CD4-positive, alpha-beta T cell treated with Interleukin-15 for 1 hour (primary cell): ENCODE measurements around the gene RTRAF.

Source experiments
- DNase-seq: peaks from one replicate; pipeline ENCODE4 v3.0.0-alpha.2; 2020

Gene RTRAF

DNA sequence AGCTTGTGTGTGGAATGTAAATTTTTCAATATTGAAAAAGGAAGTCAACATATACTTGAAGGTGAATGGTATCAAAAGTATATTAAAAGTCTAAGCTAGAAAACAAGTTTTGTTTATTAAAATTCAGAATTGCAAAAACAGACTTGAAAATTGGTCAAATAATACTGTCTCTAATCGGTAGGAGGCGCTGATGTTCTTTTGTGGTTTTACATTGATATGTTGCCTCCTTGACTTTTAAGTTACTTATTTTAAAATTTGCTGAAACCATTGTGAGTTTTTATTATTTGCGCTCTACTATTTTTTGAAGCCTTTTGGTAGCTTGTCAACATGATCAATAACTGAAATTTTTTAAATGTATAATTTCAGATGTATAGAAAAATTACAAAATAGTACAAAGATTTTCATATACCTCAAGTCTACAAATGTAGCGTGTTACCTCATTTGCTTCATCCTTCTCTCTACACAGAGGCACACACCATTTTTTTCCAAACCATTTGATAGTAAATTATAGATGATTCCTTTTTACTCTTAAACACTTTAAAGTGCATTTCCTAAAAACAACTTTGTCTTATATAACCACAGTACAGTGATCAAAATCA lies 6.9 kb downstream of the RTRAF start:
- DNase-seq, result no peak

- no peak for DNase-seq
These were observed 9.0 kb downstream of the RTRAF start for GRCh38 chr14:51998348-51998747.

DNA sequence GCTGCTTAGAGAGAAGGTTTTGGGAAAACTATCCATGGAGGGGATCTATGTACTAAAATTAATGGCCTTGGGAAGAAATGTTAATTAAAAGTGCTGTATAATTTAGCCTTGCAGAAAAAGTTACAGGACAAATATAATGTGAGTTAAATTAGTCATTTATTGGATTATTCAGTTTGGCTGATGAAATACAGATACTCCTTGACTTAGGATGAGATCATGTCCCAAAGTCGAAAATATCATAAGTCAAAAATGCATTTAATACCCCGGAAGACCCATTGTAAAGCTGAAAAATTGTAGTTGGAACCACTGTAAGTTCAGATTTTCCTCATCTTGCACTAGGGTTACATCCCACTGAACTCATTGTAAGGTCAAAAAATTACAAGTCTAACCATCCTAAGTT lies 9.7 kb downstream of the RTRAF start:
- no peak for DNase-seq

DNA sequence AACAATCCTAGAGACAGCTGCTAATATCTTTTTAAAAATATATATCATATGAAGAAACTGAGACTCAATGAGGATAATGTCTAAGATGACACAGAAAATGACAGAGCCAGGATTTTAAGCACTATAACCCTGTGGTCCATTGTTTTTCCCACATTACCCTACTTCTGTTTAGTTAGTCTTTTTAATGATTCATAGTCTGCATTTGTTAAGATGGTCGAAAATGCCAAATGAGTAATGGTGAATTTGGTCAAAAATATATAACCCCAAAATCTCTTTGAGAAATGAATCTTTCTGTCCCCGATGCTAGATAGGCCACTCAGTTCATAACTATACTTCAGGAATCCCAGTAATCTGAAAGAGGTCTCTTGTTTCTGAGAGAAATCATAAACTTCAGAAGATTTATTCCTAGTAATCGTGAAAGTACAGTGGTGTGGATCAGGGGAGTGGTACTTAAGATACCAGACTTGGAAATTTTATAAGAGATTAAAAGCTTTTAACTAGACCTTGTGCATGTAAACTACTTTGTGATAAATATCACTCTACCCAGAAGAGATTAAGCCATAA lies 10.8 kb downstream of the RTRAF start:
- no peak for DNase-seq

DNA sequence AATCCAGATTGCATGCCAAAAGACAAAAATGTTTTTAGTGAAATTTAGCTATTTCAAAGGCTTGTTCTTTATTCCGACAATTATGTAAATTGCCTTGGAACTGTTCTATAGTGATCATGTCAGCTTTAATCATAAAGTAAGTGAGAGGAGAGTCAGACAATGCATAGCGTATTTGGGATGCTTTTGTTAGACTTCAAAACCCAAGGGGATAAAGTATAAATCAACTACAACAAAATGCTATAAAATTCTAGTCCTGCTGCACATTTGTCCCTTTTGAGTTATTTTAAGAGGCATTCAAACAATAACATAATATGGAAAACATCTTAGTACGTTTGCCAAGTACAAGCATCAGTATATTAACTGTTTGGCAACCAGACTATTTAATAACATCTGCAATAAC lies 11.3 kb downstream of the RTRAF start:
- DNase-seq, result no peak

DNA sequence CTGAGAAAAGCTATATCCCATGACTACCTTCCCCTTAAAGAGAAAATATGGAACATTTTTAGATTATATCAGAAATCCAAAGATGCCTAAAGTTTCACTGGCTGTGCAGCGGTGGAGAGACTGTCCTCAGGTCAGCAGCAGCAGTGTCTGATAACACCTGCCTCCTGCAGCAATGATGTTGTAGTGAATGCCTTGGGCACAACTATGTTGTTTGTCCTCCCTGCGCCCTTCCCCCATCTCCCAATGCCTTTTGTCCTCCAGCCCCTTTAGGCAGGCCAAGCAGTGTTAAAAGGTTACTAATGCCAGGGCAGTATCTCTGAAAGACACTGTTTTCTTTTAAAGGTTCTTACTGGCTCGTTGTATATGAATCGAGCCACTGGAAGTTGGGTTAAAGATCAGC lies 13.2 kb downstream of the RTRAF start:
- DNase-seq, result no peak

- DNase-seq, result no peak
These were observed 14.0 kb downstream of the RTRAF start for GRCh38 chr14:52003324-52003723.

DNA sequence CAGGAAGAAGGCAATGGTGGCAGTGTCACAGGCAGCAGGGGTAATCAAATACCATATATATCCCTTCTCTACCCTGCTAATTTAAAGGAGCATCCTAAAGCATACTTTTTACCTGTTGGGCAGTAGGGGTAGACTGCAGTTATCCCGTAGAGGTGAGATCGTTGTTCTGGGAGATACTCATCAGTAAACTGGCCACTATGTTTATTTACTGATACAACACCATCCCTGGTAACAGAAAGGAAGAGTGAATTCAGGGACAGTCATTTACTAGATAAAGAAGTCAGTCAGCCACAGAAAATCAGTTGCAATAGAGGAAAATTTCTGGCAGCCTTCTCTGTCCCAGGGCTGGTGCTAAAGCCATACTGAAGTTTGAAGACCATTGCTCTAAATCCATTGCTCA lies 16.3 kb downstream of the RTRAF start:
- DNase-seq, result no peak

DNA sequence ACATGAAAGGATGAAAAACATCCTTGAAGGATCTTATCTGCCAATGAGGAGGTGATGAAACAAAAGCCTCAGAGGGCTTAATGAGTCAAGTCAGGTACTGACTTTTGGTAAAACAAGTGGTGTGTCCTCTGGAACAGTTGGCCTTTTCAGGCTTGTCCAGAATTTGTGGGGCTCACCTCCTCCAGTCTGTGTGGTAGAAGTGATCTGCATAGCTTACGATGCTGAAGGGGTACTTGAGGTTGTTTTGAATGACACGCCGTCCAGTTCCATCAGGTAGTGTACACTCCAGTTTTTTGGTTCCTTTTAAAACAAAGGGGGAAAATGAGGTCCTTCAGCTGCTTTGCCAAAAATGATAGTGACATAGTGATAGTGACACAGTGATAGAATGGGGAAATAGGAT lies 17.0 kb downstream of the RTRAF start:
- DNase-seq, result no peak

GRCh38 chr14:52007211-52007610 lies 17.9 kb downstream of the RTRAF start:
- no peak for DNase-seq

GRCh38 chr14:52007637-52008036 lies 18.3 kb downstream of the RTRAF start:
- no peak for DNase-seq

DNA sequence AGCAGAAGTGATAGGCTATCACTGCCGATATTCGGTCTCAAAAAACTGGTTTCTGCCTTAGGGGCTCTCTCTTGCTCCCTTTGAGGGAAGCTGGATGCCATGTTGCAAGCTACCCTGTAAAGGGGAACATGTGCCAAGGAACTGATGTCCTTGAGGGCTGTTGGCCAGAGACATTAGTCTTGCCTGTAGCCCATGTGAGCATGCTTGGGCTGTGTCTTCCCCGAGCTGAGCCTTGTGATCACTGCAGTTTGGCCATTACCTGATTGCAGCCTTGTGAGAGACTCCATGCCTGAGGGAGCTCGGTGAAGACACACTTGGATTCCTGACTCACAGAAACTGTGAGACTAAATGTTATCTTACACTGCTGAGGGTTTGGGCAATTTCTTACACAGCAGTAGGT lies 18.8 kb downstream of the RTRAF start:
- DNase-seq, result no peak

- DNase-seq, result no peak
These were observed 20.9 kb downstream of the RTRAF start for GRCh38 chr14:52010173-52010693.

GRCh38 chr14:52011523-52011922 lies 22.2 kb downstream of the RTRAF start:
- DNase-seq, result no peak

GRCh38 chr14:52012635-52013034 lies 23.3 kb downstream of the RTRAF start:
- no peak for DNase-seq

DNA sequence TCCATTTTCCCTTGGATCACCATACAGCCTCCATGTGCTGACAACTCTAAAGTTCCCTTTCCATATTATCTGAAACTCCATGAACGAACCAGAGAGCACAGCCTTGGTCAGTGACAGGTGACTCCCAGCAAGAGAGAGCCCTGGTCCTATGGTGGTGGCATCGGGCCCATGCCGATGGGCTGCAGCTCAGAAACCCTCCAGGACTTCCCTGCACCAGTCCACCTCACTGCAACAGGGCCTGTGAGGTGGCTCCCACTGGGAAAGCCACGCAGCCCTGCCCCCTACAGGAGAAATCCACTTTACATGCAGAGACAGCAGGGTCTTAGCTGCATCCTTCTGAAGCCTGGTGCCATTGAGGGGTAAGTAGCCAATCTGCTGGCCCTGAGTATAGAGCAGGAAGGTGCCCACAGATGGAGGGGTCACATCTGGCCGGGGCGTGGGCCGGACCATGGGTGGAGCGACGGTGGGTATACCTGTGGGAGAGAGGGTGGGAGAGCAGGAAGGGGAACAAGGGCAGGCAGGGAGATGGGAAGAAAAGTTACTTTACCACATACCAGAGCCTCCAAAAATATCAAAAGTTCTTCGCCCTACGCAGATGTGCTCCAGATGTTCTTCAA lies 24.7 kb downstream of the RTRAF start:
- DNase-seq, result no peak

- DNase-seq, result no peak
These were observed 25.4 kb downstream of the RTRAF start for GRCh38 chr14:52014601-52015267.

DNA sequence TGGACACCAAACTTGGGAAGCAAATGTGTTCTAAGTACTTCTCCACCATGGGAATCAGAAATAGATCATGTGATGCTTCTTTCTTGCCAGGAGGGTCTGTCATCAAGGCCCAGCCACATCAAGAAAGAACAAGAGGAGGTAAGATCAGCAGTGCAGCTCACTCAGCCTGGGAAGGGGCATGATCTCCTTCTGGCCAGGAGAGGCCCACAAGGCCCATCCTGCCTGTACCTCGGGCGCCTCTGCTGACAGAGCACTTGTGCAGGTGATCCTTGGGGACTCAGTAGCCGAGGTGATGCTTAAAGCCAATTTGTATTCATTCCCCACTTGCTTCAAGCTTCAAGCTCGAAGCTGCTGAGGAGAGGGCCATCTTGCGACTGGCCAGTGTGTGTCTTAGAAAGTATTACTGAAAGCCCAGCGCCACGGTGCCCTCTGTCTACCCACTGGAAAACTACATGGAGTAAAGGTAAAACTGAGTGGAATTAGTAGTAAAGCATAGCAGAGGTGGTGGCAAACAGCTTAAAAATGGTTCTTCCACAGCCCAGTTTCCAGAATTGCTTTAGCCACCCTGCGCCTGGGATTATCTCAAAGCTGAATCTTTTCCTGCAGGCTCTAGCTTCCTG lies 26.2 kb downstream of the RTRAF start:
- DNase-seq, result no peak

- no peak for DNase-seq
These were observed 28.9 kb downstream of the RTRAF start for GRCh38 chr14:52018252-52018651.

GRCh38 chr14:52018970-52019369 lies 29.6 kb downstream of the RTRAF start:
- DNase-seq, result no peak

DNA sequence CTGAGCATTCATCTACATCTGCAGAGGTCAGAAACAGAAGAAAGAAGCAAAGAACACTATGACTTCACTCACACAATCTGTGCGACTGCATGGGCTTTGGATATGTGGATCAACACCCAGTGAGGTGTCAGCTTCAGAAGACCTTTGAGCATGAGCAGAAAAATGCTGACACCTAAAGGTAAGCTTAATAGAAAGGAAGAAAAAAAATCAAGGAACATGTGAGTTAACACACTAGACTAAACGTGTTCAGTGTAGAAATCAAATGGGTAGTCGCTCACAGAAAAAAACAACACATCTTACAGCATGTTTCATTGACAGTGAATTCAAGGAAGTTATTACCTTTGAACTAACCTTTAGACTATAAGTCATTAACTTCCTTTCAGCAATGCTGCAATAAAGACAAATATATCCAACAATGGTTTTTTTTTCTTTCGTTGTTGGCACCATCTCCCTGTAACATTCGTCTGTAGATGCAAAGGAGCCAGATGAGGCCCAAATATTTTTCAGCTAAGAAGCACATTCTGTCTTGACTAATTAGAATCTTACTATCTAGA lies 30.9 kb downstream of the RTRAF start:
- DNase-seq, result no peak

GRCh38 chr14:52020866-52021717 lies 31.7 kb downstream of the RTRAF start:
- DNase-seq, result no peak
